Measurements from ENCODE around the gene ZNF780B.

GRCh38 chr19:39982883-39983282 is 73.1 kb downstream of the ZNF780B start:
- TF ChIP-seq CTCF (IDR thresholded peaks at IDR 0.05) (no peak), POLR2A (IDR thresholded peaks at IDR 0.05) (no peak), EP300 (IDR thresholded peaks at IDR 0.05) (no peak)
